Caco-2 (cell line): ENCODE results near the gene CRTC2. TPM values are rescaled to one million over a fixed set of nuclear protein-coding genes. Genes with fewer than 3 reads are reported as not detected.
A peak's percentile ranks its signal among the peaks of the same experiment; 100 is the strongest.

Source experiments
- BruUV-seq: library from RNA; stranded (reverse); fragments of 400-500 nt; replicated peaks from 2 replicates; lab custom pipeline; 2021; lab: Mats Ljungman, UMichigan
- CTCF ChIA-PET: fragments of 300-600 bp; sonication (Branson Sonifier 250); formaldehyde crosslinking; loops from one replicate; lab custom pipeline; 2022; ENCODE audit warnings: antibody characterized with exemption; lab: Charles Lee
- POLR2A ChIA-PET: fragments of 300-600 bp; sonication (Branson Sonifier 250); formaldehyde crosslinking; loops from one replicate; lab custom pipeline; 2022; ENCODE audit warnings: antibody characterized with exemption; lab: Charles Lee
- DNase-seq, 2 experiments: peaks; one replicate each; pipeline versions ENCODE4 v3.0.0 to v3.0.0-alpha.2; 2020 to 2022
- H3K27me3 ChIP-seq: replicated peaks from 2 replicates; pipeline ENCODE4 v1.6.0; 2011; ENCODE audit warnings: low read length; ENCODE audit not compliant: control insufficient read depth, insufficient read depth
- H3K36me3 ChIP-seq: 2 replicates; pipeline ENCODE4 v1.5.1; 2011; ENCODE audit warnings: low read length; ENCODE audit not compliant: control insufficient read depth, insufficient read depth
- H3K4me1 ChIP-seq: fragments of 250-450 bp; sonication (Bioruptor Pico); 2 replicates; pipeline ENCODE4 v1.5.1; 2020; ENCODE audit warnings: mild to moderate bottlenecking
- H3K4me3 ChIP-seq: 2 replicates; pipeline ENCODE4 v1.5.1; 2011; ENCODE audit warnings: low read depth, mild to moderate bottlenecking, control low read depth, low read length
- H3K9me3 ChIP-seq: fragments of 250-450 bp; sonication (Bioruptor Pico); 2 replicates; pipeline ENCODE4 v1.5.1; 2020; ENCODE audit warnings: mild to moderate bottlenecking, moderate library complexity
- H3K27ac Mint-ChIP-seq: one replicate; pipeline ENCODE4 v1.8.0; 2022; ENCODE audit warnings: mixed read lengths; ENCODE audit not compliant: unreplicated experiment
- H3K27me3 Mint-ChIP-seq: one replicate; pipeline ENCODE4 v1.8.0; 2022; ENCODE audit warnings: mixed read lengths; ENCODE audit not compliant: insufficient read depth, unreplicated experiment
- H3K36me3 Mint-ChIP-seq: one replicate; pipeline ENCODE4 v1.8.0; 2022; ENCODE audit warnings: mild to moderate bottlenecking, mixed read lengths; ENCODE audit not compliant: insufficient read depth, unreplicated experiment
- H3K4me1 Mint-ChIP-seq: one replicate; pipeline ENCODE4 v1.8.0; 2022; ENCODE audit warnings: low read depth, mixed read lengths; ENCODE audit not compliant: unreplicated experiment
- H3K4me3 Mint-ChIP-seq: one replicate; pipeline ENCODE4 v1.8.0; 2022; ENCODE audit warnings: mild to moderate bottlenecking, moderate library complexity, mixed read lengths; ENCODE audit not compliant: unreplicated experiment
- H3K9me3 Mint-ChIP-seq: one replicate; pipeline ENCODE4 v1.8.0; 2022; ENCODE audit warnings: mixed read lengths; ENCODE audit not compliant: unreplicated experiment
- CTCF ChIP-seq, 2 experiments: fragments of 200-600 bp in 1 of 2; IDR thresholded peaks; 1 replicate in 1 of 2; 2 replicates in 1 of 2; pipeline versions ENCODE4 v1.5.1 to v1.8.0; 2011 to 2022; ENCODE audit warnings: antibody characterized with exemption in 1 of 2, control low read depth in 1 of 2, inconsistent platforms in 1 of 2, low read depth in 1 of 2, low read length in 1 of 2, mild to moderate bottlenecking in 1 of 2, moderate library complexity in 1 of 2; ENCODE audit not compliant: insufficient read depth in 1 of 2, severe bottlenecking in 1 of 2, unreplicated experiment in 1 of 2
- intact Hi-C: fragments of 100-400 bp; cut with micrococcal nuclease; formaldehyde crosslinking; loops from one replicate; pipeline ENCODE4 v1.10.0; 2022; ENCODE audit not compliant: unreplicated experiment
- total RNA-seq: library from RNA; stranded (reverse); gene quantifications from 2 replicates; pipeline ENCODE4 v1.2.3, GENCODE V29; 2022

CRTC2 gene
- total RNA-seq, 1 experiment from 2014 or later: 24.4 TPM

- no TSS peak for BruUV-seq
- H3K36me3 ChIP-seq: peaks cover 6% of the 10 kb centered on the region
Measured at GRCh38 chr1:153951801-153952200, 6.6 kb downstream of the CRTC2 start.

GRCh38 chr1:153951183-153951582 lies 7.2 kb downstream of the CRTC2 start:
- Mint-ChIP-seq H3K9me3 (no peaks in the 10 kb centered on the region), H3K4me3 (no peak overlapping the region), H3K36me3 (peaks cover 52% of the 10 kb centered on the region), H3K4me1 (peaks cover 21% of the 10 kb centered on the region), H3K27ac (no peak overlapping the region), H3K27me3 (no peaks in the 10 kb centered on the region)
- H3K4me1 ChIP-seq: peaks cover 17% of the 10 kb centered on the region
- POLR2A ChIA-PET: no interaction called here
- H3K4me3 ChIP-seq: no peak overlapping the region
- no peaks in the 10 kb centered on the region for H3K9me3 ChIP-seq
- no peak for DNase-seq
- CTCF ChIA-PET: no interaction called here
- no peaks in the 10 kb centered on the region for H3K27me3 ChIP-seq
- BruUV-seq: no TSS peak
- peaks cover 6% of the 10 kb centered on the region for H3K36me3 ChIP-seq
- intact Hi-C loops: no loop called here
- no peak for TF ChIP-seq CTCF (IDR thresholded peaks at IDR 0.05; ENCODE audit: insufficient read depth in 1 of 2, low read depth in 1 of 2, low read length in 1 of 2, severe bottlenecking in 1 of 2, unreplicated experiment in 1 of 2)

More at GRCh38 chr1:153951801-153952200, 6.6 kb downstream of the CRTC2 start:
- Mint-ChIP-seq H3K27ac (no peak overlapping the region), H3K4me1 (peaks cover 19% of the 10 kb centered on the region), H3K4me3 (no peak overlapping the region), H3K9me3 (no peaks in the 10 kb centered on the region), H3K27me3 (no peaks in the 10 kb centered on the region), H3K36me3 (peaks cover 51% of the 10 kb centered on the region)
- H3K9me3 ChIP-seq: no peaks in the 10 kb centered on the region
- H3K4me1 ChIP-seq: peaks cover 20% of the 10 kb centered on the region
- ChIA-PET CTCF (no interaction called here), POLR2A (no interaction called here)
- TF ChIP-seq CTCF (IDR thresholded peaks at IDR 0.05; ENCODE audit: insufficient read depth in 1 of 2, low read depth in 1 of 2, low read length in 1 of 2, severe bottlenecking in 1 of 2, unreplicated experiment in 1 of 2): no peak
- H3K4me3 ChIP-seq: no peak overlapping the region
- no peak for DNase-seq
- H3K27me3 ChIP-seq: no peaks in the 10 kb centered on the region
- intact Hi-C loops: no loop called here

- DNase-seq: peak; percentile 85 to 92
- H3K27me3 Mint-ChIP-seq: no peaks in the 10 kb centered on the region
- H3K36me3 Mint-ChIP-seq: peaks cover 59% of the 10 kb centered on the region
- H3K4me1 ChIP-seq: peaks cover 8% of the 10 kb centered on the region
- CTCF ChIA-PET: interaction anchor here (0.6 to 2.0 kb wide), 11 partner anchors 10 to 301 kb away, joined by 3 to 24 read pairs (median 5); partner anchors contain the start of genes CREB3L4, CRTC2, GATAD2B and INTS3
- H3K4me1 Mint-ChIP-seq: peaks cover 7% of the 10 kb centered on the region
- BruUV-seq: no TSS peak
- peak within 1 kb of the TSS; percentile 57 for H3K27ac Mint-ChIP-seq
- intact Hi-C loops: loop anchor here (1.0 to 2.0 kb wide), 2 partner anchors 24 to 40 kb away; partner anchors contain the start of genes GATAD2B and RAB13
- peak; percentile 95 to 97 for TF ChIP-seq CTCF (IDR thresholded peaks at IDR 0.05; ENCODE audit: insufficient read depth in 1 of 2, low read depth in 1 of 2, low read length in 1 of 2, severe bottlenecking in 1 of 2, unreplicated experiment in 1 of 2)
- POLR2A ChIA-PET: interaction anchor here (0.6 to 1.7 kb wide), 9 partner anchors 16 to 1247 kb away, joined by 3 to 20 read pairs (median 6); partner anchors contain the start of genes CREB3L4, GATAD2B and RPS27
- H3K9me3 Mint-ChIP-seq: no peaks in the 10 kb centered on the region
- no peaks in the 10 kb centered on the region for H3K27me3 ChIP-seq
- no peaks in the 10 kb centered on the region for H3K9me3 ChIP-seq
- peak within 1 kb of the TSS; percentile 92 for H3K4me3 ChIP-seq
- peak within 1 kb of the TSS; percentile 82 for H3K4me3 Mint-ChIP-seq
- peaks cover 3% of the 10 kb centered on the region for H3K36me3 ChIP-seq
Measured at GRCh38 chr1:153946622-153947241, 11.7 kb downstream of the CRTC2 start, which contains the start of gene DENND4B. Gene DENND4B, minus strand, starts transcription at chr1:153946718. Its CDS starts 2,344 bp downstream, at chr1:153944374.
